Endothelial cell of hepatic sinusoid (primary cell): ENCODE data around the gene MUC21.
"Not testable (repeated sequence)": the region's sequence is repeated elsewhere in the genome, so short reads cannot be mapped to it uniquely, and the experiment has no call there.

Experiments used
- in situ Hi-C: cut with HindIII; loops from 2 replicates; pipeline ENCODE4 v1.10.0; 2017; ENCODE audit warnings: low sequenced_read_pairs

Gene MUC21

DNA sequence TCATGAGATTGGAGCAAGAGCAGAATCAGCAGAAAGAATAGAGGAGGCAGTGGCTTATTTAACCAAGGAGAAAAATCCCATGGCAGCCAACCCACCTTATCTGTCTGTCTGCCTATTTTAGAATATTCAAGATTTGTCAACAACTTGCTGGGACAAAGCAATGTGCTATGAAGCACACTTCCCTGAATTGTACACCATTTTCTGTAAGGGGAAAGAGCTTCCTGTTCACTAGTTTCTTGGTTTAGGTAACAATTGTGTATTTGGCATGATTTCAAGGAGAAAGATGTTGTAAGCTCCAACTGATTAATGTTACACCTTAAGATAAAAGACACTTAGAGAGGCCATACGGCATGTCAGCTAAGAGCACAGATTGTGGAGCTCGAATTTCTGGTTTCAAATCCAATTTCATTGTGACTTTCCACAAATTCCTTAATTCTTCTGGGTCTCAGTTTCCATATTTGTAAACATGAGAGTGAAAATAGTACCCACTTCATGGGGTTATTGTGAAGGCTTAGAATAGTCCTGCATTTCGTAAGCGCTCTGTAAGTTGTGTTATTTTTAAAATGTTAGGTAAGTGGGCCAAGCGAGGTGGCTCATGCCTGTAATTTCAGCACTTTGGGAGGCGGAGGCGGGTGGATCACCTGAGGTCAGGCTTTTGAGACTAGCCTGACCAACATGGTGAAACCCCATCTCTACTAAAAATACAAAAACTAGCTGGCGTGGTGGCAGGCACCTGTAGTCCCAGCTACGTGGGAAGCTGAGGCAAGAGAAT is 21.9 kb downstream of the MUC21 start:
- in situ Hi-C loops = no loop called here

DNA sequence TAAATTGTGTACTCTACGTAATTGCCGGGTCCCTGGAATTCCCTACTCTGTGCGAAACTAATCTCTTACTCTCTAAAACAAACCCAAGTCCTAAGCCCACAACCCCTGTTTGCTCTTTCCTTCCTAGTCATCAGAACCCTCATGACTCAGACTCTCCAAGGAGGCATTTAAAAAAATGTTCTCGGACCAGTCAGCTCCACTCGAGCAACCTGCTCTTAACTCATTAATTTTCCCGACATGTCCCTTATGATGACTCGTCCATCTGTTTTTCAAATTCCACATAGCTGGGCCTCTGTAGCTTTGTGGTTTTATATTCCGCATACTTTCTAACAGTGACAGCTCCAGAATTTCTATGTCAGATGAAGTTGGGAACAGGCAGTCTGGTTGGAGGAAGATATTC is 24.2 kb downstream of the MUC21 start:
- in situ Hi-C loops = no loop called here

DNA sequence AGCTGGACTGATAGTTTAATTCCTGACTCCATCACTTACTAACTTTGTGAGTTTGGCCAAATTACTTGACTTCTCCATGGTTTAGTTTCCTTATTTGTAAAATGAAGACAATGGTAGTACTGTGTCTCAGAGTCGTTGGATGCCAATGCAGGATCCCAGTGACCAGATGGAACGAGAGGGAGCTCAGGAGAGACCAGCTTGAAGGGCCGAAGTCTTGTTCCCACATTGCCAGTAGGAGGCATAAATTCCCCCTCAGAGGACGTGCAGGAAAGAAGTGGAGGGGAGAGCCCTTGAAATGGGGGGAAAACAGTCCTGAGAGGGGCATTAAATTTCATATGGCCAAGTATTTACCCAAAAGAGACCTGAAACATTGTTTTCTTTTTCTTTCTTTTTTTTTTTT is 24.6 kb downstream of the MUC21 start:
- in situ Hi-C loops = no loop called here

DNA sequence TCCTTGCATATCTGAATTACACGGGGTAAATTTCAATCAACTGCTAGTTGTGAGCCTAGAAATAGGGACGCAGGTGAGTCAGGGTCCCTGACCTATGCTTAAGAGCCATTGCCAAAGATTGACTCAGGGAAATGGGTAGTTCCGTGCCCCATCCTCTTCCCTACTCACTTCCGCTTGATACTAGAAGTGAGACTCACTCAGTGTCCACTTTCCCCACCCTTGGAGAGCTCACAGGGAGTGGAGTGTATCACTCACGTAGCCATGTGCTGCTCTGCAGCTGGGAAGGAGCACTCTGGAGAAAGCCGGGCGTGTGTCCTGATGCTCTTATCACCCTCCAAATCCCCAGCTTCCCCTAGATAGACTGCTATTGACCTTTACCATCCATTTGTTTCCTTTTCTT is 26.2 kb downstream of the MUC21 start:
- in situ Hi-C loops = loop anchor here (5.0 kb wide), 1 partner anchor 72 kb away; no protein-coding TSS in a partner anchor

DNA sequence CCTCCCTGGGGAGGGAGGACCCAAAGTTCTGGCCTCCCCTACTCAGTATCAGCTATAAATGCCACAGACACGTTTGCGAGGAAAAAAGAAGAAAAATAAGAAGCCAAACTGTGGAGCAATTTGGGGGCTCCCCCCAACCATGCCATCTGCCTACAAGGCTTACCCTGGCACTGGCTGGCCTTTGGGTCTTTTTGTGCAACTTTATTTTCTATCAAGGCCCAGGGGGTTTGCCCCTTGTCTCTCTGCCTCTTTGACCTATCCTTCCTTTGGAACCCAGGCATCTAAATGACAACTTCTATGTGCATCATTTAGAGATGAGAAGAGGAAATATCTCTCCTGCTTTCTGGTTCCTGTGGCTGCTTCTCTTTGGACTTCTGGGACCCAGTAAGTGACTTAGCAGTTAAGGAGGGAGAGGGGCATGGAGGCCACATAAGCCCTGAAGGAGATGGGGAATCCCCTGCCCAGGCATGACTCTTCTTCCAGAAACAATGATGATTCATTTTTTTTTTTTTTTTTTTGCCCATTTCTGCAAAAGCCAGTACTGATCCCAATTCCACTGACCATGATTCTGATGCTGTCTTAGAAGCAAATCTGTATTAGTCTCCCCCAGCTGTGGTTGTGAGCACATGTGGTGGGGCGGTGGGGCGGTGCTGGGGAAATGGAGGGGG is 27.0 kb downstream of the MUC21 start, which contains the start of gene MUC22:
TSS of gene MUC22 (plus strand) at position 82 of the 668 bp plus-strand sequence. CDS start at position 315, 233 bp downstream.
- in situ Hi-C loops = loop anchor here (5.0 kb wide), 1 partner anchor 73 kb away; no protein-coding TSS in a partner anchor

DNA sequence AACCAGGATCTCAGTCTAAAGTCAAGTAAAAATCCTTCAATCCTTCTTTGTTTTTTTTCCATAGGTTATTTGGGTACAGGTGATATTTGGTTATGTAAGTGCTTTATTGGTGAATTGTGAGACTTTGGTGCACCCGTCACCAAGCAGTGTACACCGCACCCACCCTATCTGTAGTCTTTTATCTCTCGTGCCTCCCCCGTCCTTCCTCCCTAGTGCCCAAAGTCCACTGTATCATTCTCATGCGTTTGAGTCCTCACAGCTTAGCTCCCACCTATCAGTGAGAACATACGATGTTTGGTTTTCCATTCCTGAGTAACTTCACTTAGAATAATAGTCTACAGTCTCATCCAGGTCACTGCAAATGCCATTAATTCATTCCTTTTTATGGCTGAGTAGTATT is 27.6 kb downstream of the MUC21 start:
- in situ Hi-C loops = loop anchor here (5.0 kb wide), 1 partner anchor 74 kb away; no protein-coding TSS in a partner anchor

DNA sequence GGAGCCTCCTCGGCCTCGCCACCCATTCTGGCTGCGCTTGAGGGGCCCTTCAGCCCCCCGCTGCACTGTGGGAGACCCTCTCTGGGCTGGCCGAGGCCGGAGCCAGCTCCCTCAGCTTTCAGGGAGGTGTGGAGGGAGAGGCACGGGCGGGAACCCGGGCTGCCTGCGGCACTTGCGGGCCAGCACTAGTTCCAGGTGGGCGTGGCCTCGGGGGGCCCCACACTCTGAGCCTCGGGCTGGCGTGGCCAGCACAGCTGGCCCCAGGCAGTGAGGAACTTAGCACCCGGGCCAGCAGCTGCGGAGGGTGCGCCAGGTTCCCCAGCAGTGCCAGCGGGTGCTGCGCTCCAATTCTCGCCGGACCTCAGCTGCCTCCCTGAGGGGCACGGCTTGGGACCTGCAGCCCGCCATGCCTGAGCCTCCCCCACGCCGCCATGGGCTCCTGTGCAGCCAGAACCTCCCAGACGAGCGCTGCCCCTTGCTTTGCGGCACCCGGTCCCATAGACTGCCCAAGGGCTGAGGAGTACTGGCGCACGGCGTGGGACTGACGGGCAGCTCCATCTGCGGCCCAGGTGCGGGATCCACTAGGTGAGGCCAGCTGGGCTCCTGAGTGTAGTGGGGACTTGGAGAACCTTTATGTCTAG is 33.3 kb downstream of the MUC21 start:
- in situ Hi-C loops = no loop called here

DNA sequence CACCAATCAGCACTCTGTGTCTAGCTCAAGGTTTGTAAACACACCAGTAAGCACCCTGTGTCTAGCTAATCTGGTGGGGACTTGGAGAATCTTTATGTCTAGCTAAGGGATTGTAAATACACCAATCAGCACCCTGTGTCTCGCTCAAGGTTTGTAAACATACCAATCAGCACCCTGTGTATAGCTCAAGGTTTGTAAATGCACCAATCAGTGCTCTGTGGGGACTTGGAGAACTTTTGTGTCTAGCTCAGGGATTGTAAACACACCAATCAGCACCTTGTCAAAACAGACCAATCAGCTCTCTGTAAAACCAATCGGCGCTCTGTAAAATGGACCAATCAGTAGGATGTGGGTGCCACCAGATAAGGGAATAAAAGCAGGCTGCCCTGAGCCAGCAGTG is 33.9 kb downstream of the MUC21 start:
- in situ Hi-C loops = not testable (repeated sequence)

DNA sequence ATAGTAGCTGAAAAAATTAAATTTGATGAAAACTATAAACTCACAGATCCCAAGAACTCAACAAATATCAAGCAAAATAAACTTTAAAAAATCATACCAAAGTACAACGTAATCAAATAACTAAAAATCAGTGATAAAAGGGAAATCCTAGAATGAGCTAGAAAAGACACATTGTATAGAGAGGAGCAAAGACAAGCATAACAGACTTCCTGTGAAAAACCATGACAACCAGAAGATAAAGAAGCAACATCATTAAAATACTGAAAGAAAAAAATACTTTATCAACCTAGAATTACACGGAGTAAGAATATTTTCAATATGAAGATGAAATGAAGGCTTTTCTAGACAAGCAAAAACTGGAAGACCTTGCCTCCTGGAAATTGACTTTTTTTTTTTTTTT is 36.5 kb downstream of the MUC21 start:
- in situ Hi-C loops = no loop called here

DNA sequence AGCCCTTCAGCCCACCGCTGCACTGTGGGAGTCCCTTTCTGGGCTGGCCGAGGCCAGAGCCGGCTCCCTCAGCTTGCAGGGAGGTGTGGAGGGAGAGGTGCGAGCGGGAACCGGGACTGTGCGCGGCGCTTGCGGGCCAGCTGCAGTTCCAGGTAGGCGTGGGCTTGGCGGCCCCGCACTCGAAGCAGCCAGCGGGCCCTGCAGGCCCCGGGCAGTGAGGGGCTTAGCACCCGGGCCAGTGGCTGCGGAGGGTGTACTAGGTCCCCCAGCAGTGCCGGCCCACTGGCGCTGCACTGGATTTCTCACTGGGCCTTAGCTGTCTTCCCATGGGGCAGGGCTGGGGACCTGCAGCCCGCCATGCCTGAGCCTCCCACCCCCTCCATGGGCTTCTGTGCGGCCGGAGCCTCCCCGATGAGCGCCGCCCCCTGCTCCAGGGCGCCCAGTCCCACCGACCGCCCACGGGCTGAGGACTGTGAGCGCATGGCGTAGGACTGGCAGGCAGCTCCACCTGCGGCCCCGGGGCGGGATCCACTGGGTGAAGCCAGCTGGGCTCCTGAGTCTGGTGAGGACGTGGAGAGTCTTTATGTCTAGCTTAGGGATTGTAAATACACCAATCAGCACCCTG is 37.2 kb downstream of the MUC21 start:
- in situ Hi-C loops = not testable (repeated sequence)

DNA sequence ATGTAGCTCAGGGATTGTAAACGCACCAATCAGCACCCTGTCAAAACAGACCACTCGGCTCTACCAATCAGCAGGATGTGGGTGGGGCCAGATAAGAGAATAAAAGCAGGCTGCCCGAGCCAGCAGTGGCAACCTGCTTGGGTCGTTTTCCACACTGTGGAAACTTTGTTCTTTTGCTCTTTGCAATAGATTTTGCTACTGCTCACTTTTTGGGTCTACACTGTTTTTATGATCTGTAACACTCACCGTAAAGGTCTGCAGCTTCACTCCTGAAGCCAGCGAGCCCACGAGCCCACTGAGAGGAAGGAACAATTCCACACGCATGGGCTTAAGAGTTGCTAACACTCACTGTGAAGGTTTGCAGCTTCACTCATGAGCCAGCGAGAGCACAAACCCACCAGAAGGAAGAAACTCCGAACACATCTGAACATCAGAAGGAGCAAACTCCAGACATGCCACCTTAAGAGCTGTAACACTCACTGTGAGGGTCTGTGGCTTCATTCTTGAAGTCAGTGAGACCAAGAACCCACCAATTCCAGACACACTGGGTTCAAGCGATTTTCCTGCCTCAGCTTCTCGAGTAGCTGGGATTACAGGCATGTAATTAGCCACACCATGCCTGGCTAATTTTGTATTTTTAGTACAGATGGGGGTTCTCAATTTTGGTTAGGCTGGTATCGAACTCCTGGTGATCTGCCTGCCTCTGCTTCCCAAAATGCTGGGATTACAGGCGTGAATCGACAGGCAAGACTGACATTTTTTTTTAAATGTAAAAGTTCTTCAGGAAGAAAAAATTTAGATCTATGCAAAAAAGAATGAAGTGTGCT is 38.4 kb downstream of the MUC21 start:
- in situ Hi-C loops = not testable (repeated sequence)

DNA sequence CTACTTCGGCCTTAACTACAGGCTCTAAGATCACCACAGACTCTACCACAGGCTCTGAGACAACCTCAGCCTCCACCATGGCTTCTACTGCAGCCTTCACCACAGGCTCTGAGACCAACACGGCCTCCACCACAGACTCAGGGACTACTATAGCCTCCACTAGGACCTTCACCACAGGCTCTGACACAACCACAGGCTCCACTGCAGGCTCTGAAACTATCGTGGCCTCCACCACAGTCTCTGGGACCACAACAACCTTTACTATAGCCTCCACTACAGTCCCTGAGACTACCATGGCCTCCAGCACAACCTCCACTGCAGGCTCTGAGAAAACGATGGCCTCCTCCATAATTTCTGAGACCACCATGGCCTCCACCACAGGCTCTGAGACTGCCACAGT is 42.1 kb downstream of the MUC21 start:
- in situ Hi-C loops = no loop called here

DNA sequence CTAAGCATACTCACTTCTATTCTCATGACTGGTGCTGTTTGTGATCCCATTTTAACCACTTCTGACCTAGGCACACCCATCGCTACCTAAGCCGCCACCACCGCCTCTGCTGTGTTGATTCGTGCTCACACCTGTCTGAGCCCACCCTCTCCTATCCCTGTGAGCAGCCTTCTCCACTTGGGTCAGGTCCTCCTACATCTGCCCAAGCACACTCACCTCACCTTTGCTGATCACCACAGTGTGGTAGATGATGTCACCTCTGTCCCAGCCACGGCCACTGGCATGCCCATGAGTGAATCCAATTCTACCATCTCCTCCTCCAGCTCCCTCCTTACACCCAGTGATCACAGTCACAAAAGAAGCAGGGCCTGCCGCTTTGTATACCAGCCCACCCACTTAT is 47.6 kb downstream of the MUC21 start:
- in situ Hi-C loops = no loop called here

DNA sequence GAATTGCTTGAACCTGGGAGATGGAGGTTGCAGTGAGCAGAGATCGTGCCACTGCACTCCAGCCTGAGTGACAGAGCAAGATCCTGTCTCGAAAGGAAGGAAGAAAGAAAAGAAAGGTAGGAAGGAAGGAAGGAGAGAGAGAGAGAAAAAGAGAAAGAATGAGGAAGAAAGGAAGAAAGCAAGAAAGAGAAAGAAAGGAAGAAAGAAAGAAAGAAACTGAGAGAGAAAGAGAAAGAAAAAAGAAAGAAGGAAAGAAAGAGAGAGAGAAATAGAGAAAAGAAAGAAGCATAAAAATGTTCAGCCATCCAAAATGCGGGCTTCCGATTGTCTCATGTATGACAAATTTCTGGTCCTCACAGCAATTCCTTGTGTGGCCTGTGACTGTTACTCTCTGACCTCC is 49.6 kb downstream of the MUC21 start:
- in situ Hi-C loops = no loop called here

DNA sequence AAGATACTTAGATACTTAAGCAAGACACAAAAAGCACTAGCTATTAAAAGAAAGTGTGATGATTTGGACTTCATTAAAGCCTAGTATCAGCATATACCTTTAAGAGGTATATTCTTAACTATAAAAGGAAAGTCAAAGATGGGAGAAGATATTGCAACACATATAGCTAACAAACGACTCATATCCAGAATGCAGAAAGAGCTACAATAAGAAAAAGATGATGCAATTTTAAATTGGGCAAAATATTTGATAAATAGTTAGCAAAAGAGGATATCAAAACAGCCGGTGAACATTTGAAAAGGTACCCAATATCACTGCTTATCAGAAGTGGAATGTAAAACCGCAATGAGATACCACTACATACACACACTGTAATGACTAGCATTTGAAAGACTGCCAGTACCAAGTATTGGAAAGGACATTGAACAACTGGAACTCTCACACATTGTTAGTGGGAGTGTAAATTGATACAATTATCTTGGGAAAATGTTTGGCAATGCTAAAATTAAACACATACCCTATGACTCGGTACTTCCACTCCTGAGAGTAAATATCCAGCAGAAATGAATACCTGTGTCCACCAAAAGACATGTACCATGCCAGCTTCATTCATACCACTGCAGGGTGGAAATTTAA is 52.5 kb downstream of the MUC21 start:
- in situ Hi-C loops = no loop called here

DNA sequence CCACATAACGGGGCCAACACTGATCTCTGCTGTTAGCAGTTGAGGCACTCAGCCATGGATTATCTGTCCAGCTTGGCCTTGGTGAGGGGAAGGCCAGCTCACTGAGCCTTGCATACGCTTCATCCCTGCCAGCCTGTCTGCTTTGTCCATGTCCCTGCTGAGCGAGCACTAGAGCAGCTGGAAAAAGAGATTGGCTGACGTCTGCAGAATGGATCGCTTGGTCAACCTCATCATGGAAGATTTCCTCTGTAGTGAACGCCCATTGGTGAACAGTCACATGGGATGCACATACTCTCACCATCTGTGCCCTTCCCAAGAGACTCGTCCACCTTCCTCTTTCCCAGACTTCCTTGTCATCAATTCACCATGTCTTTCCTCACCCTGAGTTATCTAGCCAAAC is 53.7 kb downstream of the MUC21 start:
- in situ Hi-C loops = no loop called here

DNA sequence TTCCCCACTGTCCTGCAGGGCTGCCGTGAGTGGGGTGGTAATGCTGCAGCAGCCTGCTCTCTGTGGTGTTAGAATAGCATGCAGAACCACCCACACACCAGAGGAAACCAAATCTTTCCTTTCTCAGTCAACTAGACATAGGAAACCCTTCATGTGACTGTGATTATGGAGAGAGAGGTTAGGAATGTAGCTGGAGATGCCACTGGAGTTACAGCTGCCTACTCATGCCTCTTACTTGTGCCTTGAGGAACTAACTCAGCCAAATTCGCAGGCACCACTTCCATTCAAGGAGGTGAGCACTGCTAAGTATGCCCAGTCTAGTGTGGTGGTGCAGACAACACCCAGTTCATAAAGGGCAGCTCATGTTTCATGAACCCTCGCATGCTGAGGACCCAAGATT is 54.2 kb downstream of the MUC21 start:
- in situ Hi-C loops = no loop called here

DNA sequence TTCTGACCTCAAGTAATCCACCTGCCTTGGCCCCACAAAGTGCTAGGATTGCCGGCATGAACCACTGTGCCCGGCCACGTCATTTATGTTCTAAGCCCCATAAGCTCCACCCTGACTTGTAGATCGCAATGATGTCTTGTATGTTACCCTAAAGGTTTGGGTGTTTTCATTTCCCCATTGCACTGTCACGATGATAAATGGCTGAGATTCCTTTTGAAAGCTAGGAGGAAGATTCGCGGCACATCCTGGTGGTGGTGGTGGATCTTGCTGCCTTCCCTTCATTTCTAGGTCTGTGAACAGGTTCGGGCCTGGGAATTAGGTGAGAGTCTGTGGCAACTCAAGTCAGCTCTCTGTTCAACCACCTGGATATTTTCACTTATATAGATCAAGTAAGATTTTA is 55.0 kb downstream of the MUC21 start:
- in situ Hi-C loops = no loop called here
